Measurements from ENCODE around the gene ANXA1.

ANXA1 gene

DNA sequence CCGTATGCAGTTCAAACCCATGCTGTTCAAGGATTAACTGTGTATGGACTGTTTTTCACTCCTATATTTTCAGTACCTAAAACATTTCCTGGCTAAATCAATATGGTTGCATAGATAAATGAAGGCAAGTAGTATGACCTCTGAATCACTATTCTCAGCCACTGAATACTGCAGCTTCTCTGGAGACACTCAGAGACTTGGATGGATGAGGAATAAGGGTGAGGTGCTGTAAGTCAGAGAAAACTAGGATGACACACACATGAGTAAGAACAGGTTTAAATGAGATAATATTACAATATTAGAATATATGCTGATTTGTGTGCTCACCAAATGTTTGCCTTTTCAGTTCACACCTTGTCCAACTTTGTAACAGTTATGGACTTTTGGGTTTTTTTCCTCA is 26.0 kb upstream of the ANXA1 start:
- H3K27ac ChIP-seq (ENCODE audit: low read length) = no peak overlapping the region
- no peaks in the 10 kb centered on the region for H3K27me3 ChIP-seq (ENCODE audit: insufficient read depth, low read length)
- no peak overlapping the region for H3K4me3 ChIP-seq (ENCODE audit: low read length)
- no peaks in the 10 kb centered on the region for H3K9me3 ChIP-seq (ENCODE audit: insufficient read depth, low read depth, low read length)
- H3K36me3 ChIP-seq (ENCODE audit: insufficient read depth, low read depth, low read length) = no peaks in the 10 kb centered on the region
- H3K4me1 ChIP-seq (ENCODE audit: insufficient read depth, low read length) = no peaks in the 10 kb centered on the region
- no peak overlapping the region for H3K9ac ChIP-seq (ENCODE audit: low read depth, low read length)

GRCh38 chr9:73129941-73130685 is 21.6 kb upstream of the ANXA1 start:
- Histone ChIP-seq H3K9ac (ENCODE audit: low read depth, low read length) (no peak overlapping the region), H3K36me3 (ENCODE audit: insufficient read depth, low read depth, low read length) (no peaks in the 10 kb centered on the region), H3K4me3 (ENCODE audit: low read length) (no peak overlapping the region), H3K27ac (ENCODE audit: low read length) (no peak overlapping the region), H3K4me1 (ENCODE audit: insufficient read depth, low read length) (peaks cover 9% of the 10 kb centered on the region), H3K9me3 (ENCODE audit: insufficient read depth, low read depth, low read length) (no peaks in the 10 kb centered on the region), H3K27me3 (ENCODE audit: insufficient read depth, low read length) (no peaks in the 10 kb centered on the region)

GRCh38 chr9:73131461-73131860 is 20.2 kb upstream of the ANXA1 start:
- Histone ChIP-seq H3K9ac (ENCODE audit: low read depth, low read length) (no peak overlapping the region), H3K27ac (ENCODE audit: low read length) (no peak overlapping the region), H3K36me3 (ENCODE audit: insufficient read depth, low read depth, low read length) (no peaks in the 10 kb centered on the region), H3K9me3 (ENCODE audit: insufficient read depth, low read depth, low read length) (no peaks in the 10 kb centered on the region), H3K27me3 (ENCODE audit: insufficient read depth, low read length) (no peaks in the 10 kb centered on the region), H3K4me1 (ENCODE audit: insufficient read depth, low read length) (peaks cover 9% of the 10 kb centered on the region), H3K4me3 (ENCODE audit: low read length) (no peak overlapping the region)

DNA sequence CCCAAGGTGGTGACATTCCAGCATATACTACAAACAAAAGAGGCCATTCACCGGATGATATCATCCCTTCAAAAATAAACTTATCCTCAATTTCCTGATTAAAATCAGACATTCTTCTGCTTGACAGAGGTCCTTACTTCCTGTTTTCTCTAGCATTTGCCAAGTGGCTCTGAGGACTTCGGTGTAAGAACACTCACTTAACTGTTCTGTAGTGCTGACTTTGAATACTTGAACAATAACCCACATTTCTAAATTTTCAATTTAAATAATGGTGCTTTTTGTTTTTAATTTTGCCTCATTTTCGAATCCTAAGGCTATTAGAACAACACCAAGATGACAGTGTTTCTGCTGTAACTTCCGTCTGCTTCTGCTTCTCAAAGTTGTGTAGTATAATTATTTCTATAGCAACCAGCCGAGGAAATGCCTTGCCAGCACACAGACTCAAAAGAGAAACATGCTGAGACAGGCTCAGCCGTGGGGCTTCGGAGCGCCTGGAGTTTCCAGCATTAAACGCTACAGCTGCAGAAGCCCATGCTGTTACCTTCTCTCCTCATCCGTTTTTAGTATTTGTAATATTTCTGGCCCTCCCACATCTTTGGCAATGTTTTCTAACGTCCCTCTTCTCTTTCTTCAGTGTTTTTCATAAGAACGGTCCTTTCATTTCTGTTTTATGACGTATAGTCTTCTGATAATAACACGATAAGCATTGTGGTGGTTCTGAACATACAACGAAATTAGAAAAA is 19.5 kb upstream of the ANXA1 start:
- Histone ChIP-seq H3K9me3 (ENCODE audit: insufficient read depth, low read depth, low read length) (no peaks in the 10 kb centered on the region), H3K4me1 (ENCODE audit: insufficient read depth, low read length) (peaks cover 9% of the 10 kb centered on the region), H3K9ac (ENCODE audit: low read depth, low read length) (peak overlapping the region; percentile 30; the same call in 1 of the 2 replicates), H3K36me3 (ENCODE audit: insufficient read depth, low read depth, low read length) (no peaks in the 10 kb centered on the region), H3K27ac (ENCODE audit: low read length) (no peak overlapping the region), H3K4me3 (ENCODE audit: low read length) (peak overlapping the region; percentile 10; the same call in 1 of the 2 replicates), H3K27me3 (ENCODE audit: insufficient read depth, low read length) (no peaks in the 10 kb centered on the region)

DNA sequence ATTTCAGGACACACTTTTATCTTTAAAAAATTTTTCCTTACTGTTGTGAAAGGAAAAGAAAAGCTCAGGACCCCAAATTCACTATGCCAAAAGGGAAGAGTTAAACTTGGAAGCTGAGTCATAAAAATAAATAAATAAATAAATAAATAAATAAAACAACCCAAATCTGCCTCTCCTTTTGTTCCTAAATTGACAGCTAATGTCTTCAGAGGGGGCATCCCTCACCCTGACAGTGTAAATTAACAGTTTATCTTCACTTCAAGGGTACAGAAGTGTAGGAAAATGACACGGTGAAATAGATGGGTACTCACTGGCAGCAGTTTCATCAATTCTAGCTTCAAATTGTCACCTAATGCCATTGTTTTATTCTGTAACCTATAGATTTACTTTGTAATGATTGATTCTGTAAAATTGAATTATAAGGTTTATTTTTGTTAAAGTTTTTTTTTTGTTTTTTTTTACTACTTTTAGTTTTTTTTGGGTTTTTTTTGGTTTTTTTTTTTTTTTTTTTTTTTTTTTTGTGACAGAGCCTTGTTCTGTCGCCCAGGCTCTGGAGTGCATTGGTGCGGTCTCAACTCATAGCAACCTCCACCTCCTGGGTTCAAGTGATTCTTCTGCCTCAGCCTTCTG is 18.5 kb upstream of the ANXA1 start:
- H3K4me3 ChIP-seq (ENCODE audit: low read length) = no peak overlapping the region
- no peak overlapping the region for H3K27ac ChIP-seq (ENCODE audit: low read length)
- no peaks in the 10 kb centered on the region for H3K36me3 ChIP-seq (ENCODE audit: insufficient read depth, low read depth, low read length)
- H3K4me1 ChIP-seq (ENCODE audit: insufficient read depth, low read length) = peaks cover 9% of the 10 kb centered on the region
- H3K27me3 ChIP-seq (ENCODE audit: insufficient read depth, low read length) = no peaks in the 10 kb centered on the region
- H3K9me3 ChIP-seq (ENCODE audit: insufficient read depth, low read depth, low read length) = no peaks in the 10 kb centered on the region
- H3K9ac ChIP-seq (ENCODE audit: low read depth, low read length) = no peak overlapping the region

DNA sequence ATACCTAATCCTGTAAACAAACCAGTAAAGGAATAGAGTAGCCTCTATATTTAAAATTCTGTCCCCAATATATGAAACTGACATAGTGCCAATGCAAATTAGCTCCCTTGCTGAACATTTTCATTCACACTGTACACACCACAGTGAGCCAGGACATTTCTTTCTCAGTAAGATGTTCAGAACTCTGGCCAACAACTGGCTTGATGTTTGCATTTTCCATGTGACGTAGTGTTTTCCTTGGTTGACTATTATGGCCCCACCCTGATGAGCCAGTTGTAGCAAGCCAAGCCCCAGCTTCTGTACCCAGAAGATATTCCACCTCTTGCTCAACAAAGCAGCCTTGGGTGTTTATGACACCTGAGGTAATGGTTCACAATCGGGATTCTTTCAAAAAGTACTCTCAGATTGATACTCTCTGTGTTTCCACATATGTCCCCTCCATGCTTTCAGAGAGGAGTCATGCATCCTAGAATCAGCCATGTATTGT is 17.7 kb upstream of the ANXA1 start:
- H3K9ac ChIP-seq (ENCODE audit: low read depth, low read length) = no peak overlapping the region
- H3K27me3 ChIP-seq (ENCODE audit: insufficient read depth, low read length) = no peaks in the 10 kb centered on the region
- H3K4me3 ChIP-seq (ENCODE audit: low read length) = no peak overlapping the region
- H3K4me1 ChIP-seq (ENCODE audit: insufficient read depth, low read length) = peaks cover 9% of the 10 kb centered on the region
- H3K36me3 ChIP-seq (ENCODE audit: insufficient read depth, low read depth, low read length) = no peaks in the 10 kb centered on the region
- no peak overlapping the region for H3K27ac ChIP-seq (ENCODE audit: low read length)
- H3K9me3 ChIP-seq (ENCODE audit: insufficient read depth, low read depth, low read length) = no peaks in the 10 kb centered on the region

DNA sequence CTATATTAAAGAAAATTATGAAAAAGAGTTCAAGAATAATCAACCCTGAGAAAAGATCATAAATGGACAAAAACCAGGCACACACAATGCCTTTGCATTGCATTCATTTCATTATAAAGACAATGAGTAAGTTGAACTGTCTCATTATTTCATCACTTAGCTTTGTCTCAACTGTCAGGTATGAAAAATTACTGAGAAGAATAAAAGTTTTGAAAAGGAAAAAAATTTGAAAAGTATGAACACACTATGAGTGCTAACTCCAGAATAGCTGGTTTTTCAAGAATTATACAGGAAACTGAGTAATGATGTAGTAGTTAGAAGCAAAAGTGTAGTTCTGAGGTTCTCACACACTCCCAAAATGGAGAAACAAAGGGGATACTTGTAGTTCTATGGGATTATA is 16.3 kb upstream of the ANXA1 start:
- Histone ChIP-seq H3K27me3 (ENCODE audit: insufficient read depth, low read length) (no peaks in the 10 kb centered on the region), H3K36me3 (ENCODE audit: insufficient read depth, low read depth, low read length) (no peaks in the 10 kb centered on the region), H3K9me3 (ENCODE audit: insufficient read depth, low read depth, low read length) (no peaks in the 10 kb centered on the region), H3K4me3 (ENCODE audit: low read length) (no peak overlapping the region), H3K27ac (ENCODE audit: low read length) (no peak overlapping the region), H3K4me1 (ENCODE audit: insufficient read depth, low read length) (peaks cover 9% of the 10 kb centered on the region), H3K9ac (ENCODE audit: low read depth, low read length) (no peak overlapping the region)

- Histone ChIP-seq H3K4me1 (ENCODE audit: insufficient read depth, low read length) (peaks cover 4% of the 10 kb centered on the region), H3K27ac (ENCODE audit: low read length) (no peak overlapping the region), H3K9me3 (ENCODE audit: insufficient read depth, low read depth, low read length) (no peaks in the 10 kb centered on the region), H3K27me3 (ENCODE audit: insufficient read depth, low read length) (no peaks in the 10 kb centered on the region), H3K4me3 (ENCODE audit: low read length) (no peak overlapping the region), H3K9ac (ENCODE audit: low read depth, low read length) (no peak overlapping the region), H3K36me3 (ENCODE audit: insufficient read depth, low read depth, low read length) (no peaks in the 10 kb centered on the region)
Observed at GRCh38 chr9:73137286-73137899, 14.3 kb upstream of the ANXA1 start.

GRCh38 chr9:73137914-73138313 is 13.8 kb upstream of the ANXA1 start:
- H3K9ac ChIP-seq (ENCODE audit: low read depth, low read length) = no peak overlapping the region
- H3K9me3 ChIP-seq (ENCODE audit: insufficient read depth, low read depth, low read length) = no peaks in the 10 kb centered on the region
- no peaks in the 10 kb centered on the region for H3K27me3 ChIP-seq (ENCODE audit: insufficient read depth, low read length)
- H3K4me1 ChIP-seq (ENCODE audit: insufficient read depth, low read length) = no peaks in the 10 kb centered on the region
- H3K4me3 ChIP-seq (ENCODE audit: low read length) = no peak overlapping the region
- no peaks in the 10 kb centered on the region for H3K36me3 ChIP-seq (ENCODE audit: insufficient read depth, low read depth, low read length)
- H3K27ac ChIP-seq (ENCODE audit: low read length) = no peak overlapping the region

DNA sequence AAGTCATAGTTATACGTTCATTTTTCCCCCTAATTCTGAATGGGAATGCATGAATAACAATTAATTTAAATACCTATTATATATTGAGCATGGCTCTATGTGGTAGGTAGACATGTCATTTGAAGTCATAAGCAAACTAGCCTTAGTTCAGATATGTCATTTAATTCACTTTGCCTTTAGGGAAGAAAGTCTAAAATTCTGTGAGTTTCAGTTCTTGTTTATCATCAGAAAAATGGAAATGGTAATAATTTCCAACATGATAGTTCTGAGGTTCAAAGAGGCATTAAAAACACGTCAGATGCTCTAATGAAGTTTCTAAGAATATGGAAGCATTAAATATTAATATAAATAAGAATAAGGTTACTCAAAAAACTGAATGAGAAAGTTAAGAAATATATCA is 13.1 kb upstream of the ANXA1 start:
- H3K27me3 ChIP-seq (ENCODE audit: insufficient read depth, low read length) = no peaks in the 10 kb centered on the region
- no peak overlapping the region for H3K9ac ChIP-seq (ENCODE audit: low read depth, low read length)
- H3K27ac ChIP-seq (ENCODE audit: low read length) = no peak overlapping the region
- no peak overlapping the region for H3K4me3 ChIP-seq (ENCODE audit: low read length)
- H3K4me1 ChIP-seq (ENCODE audit: insufficient read depth, low read length) = peaks cover 2% of the 10 kb centered on the region; the same call in 1 of the 2 replicates
- H3K9me3 ChIP-seq (ENCODE audit: insufficient read depth, low read depth, low read length) = no peaks in the 10 kb centered on the region
- no peaks in the 10 kb centered on the region for H3K36me3 ChIP-seq (ENCODE audit: insufficient read depth, low read depth, low read length)

DNA sequence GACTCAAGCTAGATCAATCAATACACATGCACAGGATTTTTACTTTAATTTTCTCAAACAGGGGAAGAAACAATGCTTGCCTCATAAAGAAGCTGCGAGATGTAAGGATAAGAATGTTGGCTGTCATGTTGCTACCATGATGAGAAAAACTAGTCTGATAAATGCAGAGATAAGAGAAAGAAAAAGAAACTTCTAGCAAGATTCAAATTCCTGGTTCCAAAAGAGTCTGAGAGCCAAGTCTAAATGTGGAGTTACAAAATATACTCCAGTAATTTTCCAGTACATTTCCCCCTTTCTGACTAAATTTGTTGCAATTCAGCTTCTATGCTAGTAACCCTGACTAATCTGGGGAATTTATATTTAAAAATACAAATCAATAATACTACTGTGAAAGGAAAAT is 10.4 kb upstream of the ANXA1 start:
- Histone ChIP-seq H3K36me3 (ENCODE audit: insufficient read depth, low read depth, low read length) (no peaks in the 10 kb centered on the region), H3K9me3 (ENCODE audit: insufficient read depth, low read depth, low read length) (no peaks in the 10 kb centered on the region), H3K4me1 (ENCODE audit: insufficient read depth, low read length) (peaks cover 5% of the 10 kb centered on the region; the same call in 1 of the 2 replicates), H3K9ac (ENCODE audit: low read depth, low read length) (no peak overlapping the region), H3K27me3 (ENCODE audit: insufficient read depth, low read length) (no peaks in the 10 kb centered on the region), H3K27ac (ENCODE audit: low read length) (no peak overlapping the region), H3K4me3 (ENCODE audit: low read length) (no peak overlapping the region)

Measured in iPS-20b (cell line).